Thoracic aorta (tissue), 2 donors: ENCODE measurements around the gene ZNF688. TPM values are rescaled to one million over a fixed set of nuclear protein-coding genes. Genes with fewer than 3 reads are reported as not detected.

Experiments
- ATAC-seq: fragments of 150-250 bp; one replicate; pipeline ENCODE4 v1.8.0; 2017; ENCODE audit warnings: low read depth; ENCODE audit not compliant: insufficient number of reproducible peaks, low FRiP score
- DNase-seq: peaks from one replicate; pipeline ENCODE4 v3.0.0-alpha.2; 2020; ENCODE audit warnings: low spot score
- H3K27ac ChIP-seq, 2 donors: fragments of 200-600 bp; sonication (generic); 1 replicate in 1 of 2; 2 replicates in 1 of 2; pipeline ENCODE4 v1.5.1; 2016; ENCODE audit warnings: mild to moderate bottlenecking in 2 of 2, moderate library complexity in 2 of 2
- H3K27me3 ChIP-seq: fragments of 200-600 bp; sonication (generic); replicated peaks from 2 replicates; pipeline ENCODE4 v1.6.0; 2016; ENCODE audit warnings: mild to moderate bottlenecking; ENCODE audit not compliant: insufficient read depth
- H3K36me3 ChIP-seq: fragments of 200-600 bp; sonication (generic); one replicate; pipeline ENCODE4 v1.5.1; 2016
- H3K4me1 ChIP-seq, 2 donors: fragments of 200-600 bp; sonication (generic); 1 replicate in 1 of 2; 2 replicates in 1 of 2; pipeline versions ENCODE4 v1.5.1 to v1.6.0; 2016; ENCODE audit warnings: low read depth in 2 of 2, mild to moderate bottlenecking in 1 of 2; ENCODE audit not compliant: control insufficient read depth in 1 of 2
- H3K4me3 ChIP-seq: fragments of 200-600 bp; sonication (generic); 2 replicates; pipeline ENCODE4 v1.5.1; 2016; ENCODE audit warnings: mild to moderate bottlenecking
- H3K9me3 ChIP-seq: fragments of 200-600 bp; sonication (generic); 2 replicates; pipeline ENCODE4 v1.5.1; 2016
- CTCF ChIP-seq: fragments of 200-600 bp; sonication (generic); IDR thresholded peaks from one replicate; pipeline ENCODE4 v1.5.1; 2019; ENCODE audit warnings: antibody characterized with exemption
- total RNA-seq, 2 donors: library from RNA; depleted of rRNA; stranded (reverse); fragments of >200 nt; gene quantifications; one replicate each; pipeline versions ENCODE4 v1.1.0 to v1.2.3, GENCODE V29; 2016

ZNF688 gene
- total RNA-seq, 2 donors from 2014 or later, result 9.2 to 24.2 TPM

GRCh38 chr16:30566531-30566930 is 5.0 kb downstream of the ZNF688 start:
- Histone ChIP-seq H3K27ac (no peak overlapping the region), H3K4me1 (peaks cover 10 to 14% of the 10 kb centered on the region in 2 donors), H3K4me3 (no peak overlapping the region), H3K36me3 (no peaks in the 10 kb centered on the region), H3K9me3 (no peaks in the 10 kb centered on the region), H3K27me3 (no peaks in the 10 kb centered on the region)
- TF ChIP-seq CTCF, result no peak
- ATAC-seq, result no peak
- DNase-seq, result no peak

GRCh38 chr16:30565984-30566383 is 5.5 kb downstream of the ZNF688 start:
- Histone ChIP-seq H3K4me1 (peaks cover 11 to 19% of the 10 kb centered on the region in 2 donors), H3K27me3 (no peaks in the 10 kb centered on the region), H3K36me3 (no peaks in the 10 kb centered on the region), H3K4me3 (no peak overlapping the region), H3K27ac (no peak overlapping the region), H3K9me3 (no peaks in the 10 kb centered on the region)
- no peak for TF ChIP-seq CTCF
- DNase-seq, result no peak
- no peak for ATAC-seq

- H3K27ac ChIP-seq, result no peak overlapping the region
These were observed 6.0 kb downstream of the ZNF688 start for GRCh38 chr16:30565526-30565925.

GRCh38 chr16:30562021-30562420 is 9.5 kb downstream of the ZNF688 start:
- Histone ChIP-seq H3K27me3 (no peaks in the 10 kb centered on the region), H3K4me3 (peak overlapping the region; percentile 77), H3K27ac (peak overlapping the region in 1 of 2 donors; percentile 63), H3K36me3 (no peaks in the 10 kb centered on the region), H3K9me3 (no peaks in the 10 kb centered on the region), H3K4me1 (peaks cover 8 to 14% of the 10 kb centered on the region in 2 donors)
- DNase-seq, result no peak
- ATAC-seq, result no peak
- TF ChIP-seq CTCF, result no peak

More at GRCh38 chr16:30565526-30565925, 6.0 kb downstream of the ZNF688 start:
- Histone ChIP-seq H3K9me3 (no peaks in the 10 kb centered on the region), H3K4me1 (peaks cover 10 to 16% of the 10 kb centered on the region in 2 donors), H3K27me3 (no peaks in the 10 kb centered on the region), H3K4me3 (no peak overlapping the region), H3K36me3 (no peaks in the 10 kb centered on the region)
- ATAC-seq (no peak), DNase-seq (no peak)
- TF ChIP-seq CTCF, result no peak

GRCh38 chr16:30561089-30561816 is 10.3 kb downstream of the ZNF688 start:
- no peak for TF ChIP-seq CTCF
- no peak for ATAC-seq
- H3K36me3 ChIP-seq, result no peaks in the 10 kb centered on the region
- H3K4me1 ChIP-seq, result peaks cover 8 to 21% of the 10 kb centered on the region in 2 donors
- no peaks in the 10 kb centered on the region for H3K9me3 ChIP-seq
- H3K4me3 ChIP-seq, result peak overlapping the region; percentile 77
- H3K27me3 ChIP-seq, result no peaks in the 10 kb centered on the region
- peak overlapping the region; percentile 4 to 63 for H3K27ac ChIP-seq
- DNase-seq, result no peak
